Thoracic aorta (tissue), 2 donors: Measurements from ENCODE around the gene DPYD. TPM values are rescaled to one million over a fixed set of nuclear protein-coding genes. Genes with fewer than 3 reads are reported as not detected.

Experiments used
- ATAC-seq: fragments of 150-250 bp; one replicate; pipeline ENCODE4 v1.8.0; 2017; ENCODE audit warnings: low read depth; ENCODE audit not compliant: insufficient number of reproducible peaks, low FRiP score
- DNase-seq: peaks from one replicate; pipeline ENCODE4 v3.0.0-alpha.2; 2020; ENCODE audit warnings: low spot score
- H3K27ac ChIP-seq, 2 donors: fragments of 200-600 bp; sonication (generic); 1 replicate in 1 of 2; 2 replicates in 1 of 2; pipeline ENCODE4 v1.5.1; 2016; ENCODE audit warnings: mild to moderate bottlenecking in 2 of 2, moderate library complexity in 2 of 2
- H3K27me3 ChIP-seq: fragments of 200-600 bp; sonication (generic); replicated peaks from 2 replicates; pipeline ENCODE4 v1.6.0; 2016; ENCODE audit warnings: mild to moderate bottlenecking; ENCODE audit not compliant: insufficient read depth
- H3K36me3 ChIP-seq: fragments of 200-600 bp; sonication (generic); one replicate; pipeline ENCODE4 v1.5.1; 2016
- H3K4me1 ChIP-seq, 2 donors: fragments of 200-600 bp; sonication (generic); 1 replicate in 1 of 2; 2 replicates in 1 of 2; pipeline versions ENCODE4 v1.5.1 to v1.6.0; 2016; ENCODE audit warnings: low read depth in 2 of 2, mild to moderate bottlenecking in 1 of 2; ENCODE audit not compliant: control insufficient read depth in 1 of 2
- H3K4me3 ChIP-seq: fragments of 200-600 bp; sonication (generic); 2 replicates; pipeline ENCODE4 v1.5.1; 2016; ENCODE audit warnings: mild to moderate bottlenecking
- H3K9me3 ChIP-seq: fragments of 200-600 bp; sonication (generic); 2 replicates; pipeline ENCODE4 v1.5.1; 2016
- CTCF ChIP-seq: fragments of 200-600 bp; sonication (generic); IDR thresholded peaks from one replicate; pipeline ENCODE4 v1.5.1; 2019; ENCODE audit warnings: antibody characterized with exemption
- total RNA-seq, 2 donors: library from RNA; depleted of rRNA; stranded (reverse); fragments of >200 nt; gene quantifications; one replicate each; pipeline versions ENCODE4 v1.1.0 to v1.2.3, GENCODE V29; 2016

Gene DPYD
- total RNA-seq, 2 donors from 2014 or later: 29.1 to 44.2 TPM

DNA sequence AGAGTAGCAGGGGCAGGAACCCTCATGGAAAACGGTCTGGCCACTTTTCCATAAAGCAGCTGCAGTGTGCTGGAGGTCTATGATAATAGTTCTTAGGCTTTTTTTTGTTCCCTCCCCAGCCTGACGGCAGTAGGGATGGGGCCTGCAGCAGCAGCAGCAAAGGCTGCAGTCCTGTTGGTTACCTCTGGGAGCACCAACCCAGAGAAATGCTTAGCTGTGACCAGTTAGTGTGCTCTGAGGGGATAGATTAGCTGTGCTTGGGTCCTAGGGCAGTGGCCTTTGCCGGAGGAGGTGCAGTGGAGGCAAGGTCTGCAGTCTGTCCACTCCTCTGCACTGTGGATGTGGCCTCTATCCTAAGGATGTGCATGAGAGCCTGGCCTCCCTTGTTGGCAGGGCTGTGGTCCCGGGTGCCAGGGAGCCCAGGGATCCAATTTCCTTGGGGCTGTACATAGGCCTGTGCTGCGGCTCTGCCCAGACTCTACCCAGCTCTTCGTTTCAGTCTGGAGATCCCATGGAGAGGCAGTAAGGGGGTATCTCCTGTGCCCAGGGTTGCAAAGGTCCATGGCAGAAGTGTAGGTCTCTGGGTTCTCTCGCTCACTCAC is 876.6 kb downstream of the DPYD start:
- DNase-seq (no peak), ATAC-seq (no peak)
- Histone ChIP-seq H3K9me3 (peaks cover 6% of the 10 kb centered on the region), H3K4me3 (no peak overlapping the region), H3K27ac (no peak overlapping the region), H3K4me1 (no peaks in the 10 kb centered on the region), H3K27me3 (no peaks in the 10 kb centered on the region), H3K36me3 (no peaks in the 10 kb centered on the region)
- no peak for TF ChIP-seq CTCF

DNA sequence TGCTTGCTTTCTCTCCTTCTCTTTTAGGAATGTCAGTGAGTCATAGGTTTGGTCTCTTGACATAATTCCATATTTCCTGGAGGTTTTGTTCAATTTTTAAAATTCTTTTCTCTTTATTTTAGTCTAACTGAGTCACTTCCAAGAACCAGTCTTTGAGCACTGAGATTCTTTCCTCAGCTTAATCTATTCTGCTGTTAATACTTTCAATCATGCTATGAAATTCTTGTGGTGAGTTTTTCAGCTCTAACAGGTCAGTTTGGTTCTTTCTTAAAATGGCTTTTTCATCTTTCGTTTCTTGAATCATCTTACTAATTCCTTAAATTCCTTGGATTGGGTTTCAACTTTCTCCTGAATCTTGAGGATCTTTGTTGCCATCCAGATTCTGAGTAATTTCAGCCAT is 878.3 kb downstream of the DPYD start:
- DNase-seq (no peak), ATAC-seq (no peak)
- TF ChIP-seq CTCF: no peak
- no peak overlapping the region for H3K4me3 ChIP-seq
- peaks cover 6% of the 10 kb centered on the region for H3K9me3 ChIP-seq
- no peaks in the 10 kb centered on the region for H3K36me3 ChIP-seq
- H3K4me1 ChIP-seq: no peaks in the 10 kb centered on the region
- H3K27ac ChIP-seq: no peak overlapping the region
- H3K27me3 ChIP-seq: no peaks in the 10 kb centered on the region

GRCh38 chr1:97041026-97041425 is 879.8 kb downstream of the DPYD start:
- Histone ChIP-seq H3K9me3 (peaks cover 6% of the 10 kb centered on the region), H3K4me1 (no peaks in the 10 kb centered on the region), H3K27ac (no peak overlapping the region), H3K4me3 (no peak overlapping the region), H3K27me3 (no peaks in the 10 kb centered on the region), H3K36me3 (no peaks in the 10 kb centered on the region)
- ATAC-seq: no peak
- TF ChIP-seq CTCF: no peak
- no peak for DNase-seq

- TF ChIP-seq CTCF: no peak
- no peaks in the 10 kb centered on the region for H3K27me3 ChIP-seq
- H3K27ac ChIP-seq: no peak overlapping the region
- DNase-seq: no peak
- H3K9me3 ChIP-seq: peaks cover 6% of the 10 kb centered on the region
- H3K36me3 ChIP-seq: no peaks in the 10 kb centered on the region
- H3K4me3 ChIP-seq: no peak overlapping the region
- ATAC-seq: no peak
- H3K4me1 ChIP-seq: no peaks in the 10 kb centered on the region
Observed at GRCh38 chr1:97038410-97038809, 882.4 kb downstream of the DPYD start.

DNA sequence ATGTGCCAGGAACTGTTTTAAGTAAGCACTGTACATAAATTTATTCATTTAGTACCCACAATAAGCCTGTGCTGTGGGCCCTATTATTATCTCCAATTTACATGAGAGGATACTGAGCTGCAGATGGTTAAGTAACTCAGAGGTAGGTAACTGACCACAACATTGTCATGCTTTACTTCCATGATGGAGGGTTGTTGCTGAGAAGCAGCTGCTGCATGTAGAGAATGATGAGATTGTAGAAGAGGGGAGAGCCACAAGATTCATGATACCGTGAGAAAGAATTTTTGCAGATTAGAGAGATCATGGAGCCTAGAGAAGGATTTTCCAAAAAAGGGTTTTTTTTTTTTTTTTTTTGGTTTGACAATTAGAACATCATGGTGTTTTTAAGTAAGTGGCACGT is 886.2 kb downstream of the DPYD start:
- no peaks in the 10 kb centered on the region for H3K4me1 ChIP-seq
- no peak overlapping the region for H3K27ac ChIP-seq
- ATAC-seq: no peak
- no peaks in the 10 kb centered on the region for H3K27me3 ChIP-seq
- H3K36me3 ChIP-seq: no peaks in the 10 kb centered on the region
- no peak overlapping the region for H3K4me3 ChIP-seq
- no peak for DNase-seq
- TF ChIP-seq CTCF: no peak
- no peaks in the 10 kb centered on the region for H3K9me3 ChIP-seq
